H1 (cell line): ENCODE data around the gene ECI1. TPM values are rescaled to one million over a fixed set of nuclear protein-coding genes. Genes with fewer than 3 reads are reported as not detected.

ENCODE experiments used
- CTCF ChIA-PET: fragments of 300-600 bp; sonication (Branson Sonifier 250); formaldehyde crosslinking; loops from one replicate; lab custom pipeline; 2021; ENCODE audit not compliant: partially characterized antibody; lab: Charles Lee
- POLR2A ChIA-PET: fragments of 300-600 bp; sonication (Branson Sonifier 250); formaldehyde crosslinking; loops from one replicate; lab custom pipeline; 2021; ENCODE audit warnings: inconsistent platforms; ENCODE audit not compliant: partially characterized antibody; lab: Charles Lee
- DNase-seq, 2 experiments: peaks; one replicate each; pipeline versions ENCODE4 v3.0.0 to v3.0.0-alpha.2; 2010 to 2022; ENCODE audit warnings: low spot score in 2 of 2, low read depth in 1 of 2, mixed read lengths in 1 of 2
- FAIRE-seq: peaks from 2 replicates; lab custom pipeline; 2011; peaks lifted over from hg19 to GRCh38; lab: Jason Lieb, UNC
- H2AFZ ChIP-seq: 2 replicates; pipeline ENCODE4 v1.8.1; 2012; ENCODE audit warnings: low read length, inconsistent platforms
- H2AK5ac ChIP-seq: 2 replicates; pipeline ENCODE4 v1.6.1; 2013; ENCODE audit warnings: low read depth, low read length
- H2BK120ac ChIP-seq: replicated peaks from 2 replicates; pipeline ENCODE3; 2013; ENCODE audit warnings: low read depth, low read length, inconsistent platforms
- H2BK12ac ChIP-seq: 2 replicates; pipeline ENCODE4 v1.6.1; 2013; ENCODE audit warnings: low read depth, low read length
- H2BK15ac ChIP-seq: 2 replicates; pipeline ENCODE4 v1.6.1; 2013; ENCODE audit warnings: low read length
- H2BK20ac ChIP-seq: 2 replicates; pipeline ENCODE4 v1.6.1; 2013; ENCODE audit warnings: low read length
- H2BK5ac ChIP-seq: 2 replicates; pipeline ENCODE4 v1.6.1; 2013; ENCODE audit warnings: low read depth, low read length
- H3K14ac ChIP-seq: 2 replicates; pipeline ENCODE4 v1.6.1; 2013; ENCODE audit warnings: inconsistent platforms; ENCODE audit not compliant: insufficient read length
- H3K18ac ChIP-seq: 2 replicates; pipeline ENCODE4 v1.6.1; 2013; ENCODE audit warnings: low read length; ENCODE audit errors: extremely low read depth
- H3K23ac ChIP-seq: 2 replicates; pipeline ENCODE4 v1.6.1; 2013; ENCODE audit warnings: inconsistent platforms; ENCODE audit not compliant: insufficient read length
- H3K23me2 ChIP-seq: 2 replicates; pipeline ENCODE4 v1.6.1; 2013; ENCODE audit warnings: low read depth, low read length
- H3K27ac ChIP-seq: 2 replicates; pipeline ENCODE4 v1.6.1; 2011; ENCODE audit warnings: low read depth, low read length, inconsistent platforms
- H3K27me3 ChIP-seq, 4 experiments: replicated peaks in 1 of 4; 1 replicate in 1 of 4; 2 replicates in 3 of 4; pipeline versions ENCODE4 v1.6.1 to v1.8.1; 2011 to 2013; ENCODE audit warnings: low read length in 3 of 4, mild to moderate bottlenecking in 3 of 4, inconsistent platforms in 2 of 4, mixed read lengths in 2 of 4, moderate library complexity in 1 of 4; ENCODE audit not compliant: control insufficient read depth in 3 of 4, insufficient read depth in 3 of 4; ENCODE audit errors: extremely low read depth in 1 of 4
- H3K36me3 ChIP-seq, 4 experiments: 2 replicates each; pipeline versions ENCODE4 v1.6.1 to v1.8.1; 2011 to 2013; ENCODE audit warnings: mild to moderate bottlenecking in 4 of 4, low read length in 3 of 4, moderate library complexity in 2 of 4, control low read depth in 1 of 4, inconsistent platforms in 1 of 4; ENCODE audit not compliant: insufficient read depth in 4 of 4, control insufficient read depth in 2 of 4
- H3K4ac ChIP-seq: replicated peaks from 2 replicates; pipeline ENCODE3; 2013; ENCODE audit warnings: low read length, low read depth, mixed read lengths, inconsistent platforms; ENCODE audit not compliant: insufficient read length
- H3K4me1 ChIP-seq, 4 experiments: replicated peaks in 1 of 4; 1 replicate in 1 of 4; 2 replicates in 3 of 4; pipeline versions ENCODE4 v1.6.1 to v1.8.1; 2011 to 2013; ENCODE audit warnings: low read length in 3 of 4, inconsistent platforms in 2 of 4, mixed read lengths in 1 of 4; ENCODE audit not compliant: insufficient read depth in 4 of 4, control insufficient read depth in 3 of 4
- H3K4me2 ChIP-seq, 2 experiments: 2 replicates each; pipeline versions ENCODE4 v1.6.1 to v1.8.1; 2011 to 2013; ENCODE audit warnings: low read depth in 2 of 2, low read length in 2 of 2, control low read depth in 1 of 2, inconsistent platforms in 1 of 2, mild to moderate bottlenecking in 1 of 2; ENCODE audit not compliant: insufficient read depth in 1 of 2
- H3K4me3 ChIP-seq, 4 experiments: fragments of 200-600, 300-600 bp in 1 of 4; sonication (generic), shearing (Covaris generic), sonication (Bioruptor Twin) in 1 of 4; 2 replicates each; pipeline versions ENCODE4 v1.5.1 to v1.8.1; 2011 to 2016; ENCODE audit warnings: low read length in 4 of 4, low read depth in 3 of 4, control low read depth in 2 of 4, inconsistent platforms in 2 of 4, mild to moderate bottlenecking in 2 of 4, mixed read lengths in 1 of 4, moderate library complexity in 1 of 4; ENCODE audit not compliant: insufficient read depth in 2 of 4; ENCODE audit errors: extremely low read depth in 1 of 4
- H3K56ac ChIP-seq: replicated peaks from 2 replicates; pipeline ENCODE3; 2013; ENCODE audit warnings: low read depth, mild to moderate bottlenecking, mixed read lengths, low read length, inconsistent platforms; ENCODE audit not compliant: insufficient read length
- H3K79me1 ChIP-seq: 2 replicates; pipeline ENCODE4 v1.6.1; 2013; ENCODE audit warnings: low read depth, low read length, control low read depth
- H3K79me2 ChIP-seq, 2 experiments: 2 replicates each; pipeline versions ENCODE4 v1.6.1 to v1.8.1; 2012 to 2013; ENCODE audit warnings: low read length in 2 of 2, mild to moderate bottlenecking in 2 of 2, inconsistent platforms in 1 of 2; ENCODE audit not compliant: insufficient read depth in 2 of 2, control insufficient read depth in 1 of 2
- H3K9ac ChIP-seq, 4 experiments: replicated peaks in 1 of 4; 1 replicate in 1 of 4; 2 replicates in 3 of 4; pipeline versions ENCODE4 v1.6.1 to v1.8.1; 2011 to 2013; ENCODE audit warnings: low read depth in 3 of 4, low read length in 3 of 4, control low read depth in 2 of 4, mild to moderate bottlenecking in 2 of 4, moderate library complexity in 2 of 4, inconsistent platforms in 1 of 4; ENCODE audit errors: extremely low read depth in 1 of 4
- H3K9me3 ChIP-seq, 2 experiments: 2 replicates each; pipeline versions ENCODE4 v1.6.1 to v1.8.1; 2012 to 2013; ENCODE audit warnings: mild to moderate bottlenecking in 2 of 2, moderate library complexity in 2 of 2, control low read depth in 1 of 2, inconsistent platforms in 1 of 2, low read depth in 1 of 2, low read length in 1 of 2, mixed read lengths in 1 of 2; ENCODE audit not compliant: insufficient read depth in 2 of 2
- H4K20me1 ChIP-seq, 2 experiments: replicated peaks in 1 of 2; 2 replicates each; pipeline versions ENCODE3 to v1.8.1; 2011 to 2013; ENCODE audit warnings: inconsistent platforms in 2 of 2, low read length in 2 of 2, mild to moderate bottlenecking in 1 of 2; ENCODE audit not compliant: insufficient read depth in 2 of 2, control insufficient read depth in 1 of 2
- H4K5ac ChIP-seq: 2 replicates; pipeline ENCODE4 v1.6.1; 2013; ENCODE audit warnings: low read length, low read depth, mixed read lengths, inconsistent platforms; ENCODE audit not compliant: insufficient read length
- H4K8ac ChIP-seq: 2 replicates; pipeline ENCODE4 v1.8.0; 2013; ENCODE audit warnings: mild to moderate bottlenecking, moderate library complexity, low read length, inconsistent platforms; ENCODE audit not compliant: insufficient read depth; ENCODE audit errors: extremely low read depth
- H4K91ac ChIP-seq: replicated peaks from 2 replicates; pipeline ENCODE3; 2013; ENCODE audit warnings: low read length, mixed read lengths, inconsistent platforms; ENCODE audit not compliant: insufficient read length
- KDM1A ChIP-seq: fragments of 200-600, 300-600 bp; sonication (generic); IDR thresholded peaks from 2 replicates; pipeline ENCODE4 v1.7.1; 2016; ENCODE audit warnings: mild to moderate bottlenecking, low read length, borderline replicate concordance
- NANOG ChIP-seq: IDR thresholded peaks from 2 replicates; pipeline ENCODE4 v1.6.1; 2011; ENCODE audit warnings: low read length, low read depth, mild to moderate bottlenecking, inconsistent platforms; ENCODE audit not compliant: insufficient read depth, poor library complexity, severe bottlenecking
- POLR2A ChIP-seq, 2 experiments: IDR thresholded peaks; 1 replicate in 1 of 2; 2 replicates in 1 of 2; pipeline ENCODE4 v1.6.1; 2011; ENCODE audit warnings: low read depth in 2 of 2, low read length in 2 of 2, mild to moderate bottlenecking in 2 of 2; ENCODE audit errors: control extremely low read depth in 1 of 2
- SP4 ChIP-seq: IDR thresholded peaks from 2 replicates; pipeline ENCODE4 v1.6.1; 2012; ENCODE audit warnings: low read length, inconsistent platforms
- SRF ChIP-seq: IDR thresholded peaks from 2 replicates; pipeline ENCODE4 v1.6.1; 2011; ENCODE audit warnings: mild to moderate bottlenecking, low read depth, low read length, moderate library complexity
- TBP ChIP-seq: IDR thresholded peaks from 2 replicates; pipeline ENCODE4 v1.6.1; 2011; ENCODE audit warnings: low read depth, low read length, improper control_type of control experiment
- WGBS, 2 experiments: shearing (Covaris generic) in 1 of 2; methylation state at CpG; one replicate each; pipeline versions ENCODE4 v1.1.6 to v1.1.7; 2013 to 2015; ENCODE audit warnings: low lambda C conversion rate in 2 of 2, mixed read lengths in 2 of 2, inconsistent platforms in 1 of 2, low coverage in 1 of 2, missing lambda C conversion rate in 1 of 2; ENCODE audit not compliant: insufficient replicate concordance in 2 of 2, insufficient coverage in 1 of 2, insufficient read length in 1 of 2; ENCODE audit errors: extremely low coverage in 1 of 2, missing lambda C conversion rate in 1 of 2; 5-methylcytosine and 5-hydroxymethylcytosine counted together
- polyA plus RNA-seq, 7 experiments: library from polyadenylated mRNA; depleted of rRNA in 3 of 7; stranded (reverse) in 5 of 7; unstranded in 2 of 7; fragments of >200 nt in 5 of 7; fragments of 200-250 nt in 2 of 7; gene quantifications; 1 replicate in 5 of 7; 2 replicates in 1 of 7; 4 replicates in 1 of 7; pipeline versions ENCODE4 v1.2.1 to v1.2.3, GENCODE V29; 2011 to 2013; ENCODE audit warnings: missing spikeins in 2 of 7, mixed read lengths in 2 of 7
- total RNA-seq: library from RNA; stranded (reverse); fragmentation: NEBNext Ultra II Directional; extraction: Animal tissue kit (Norgen Biotek cat#: 25700); gene quantifications from 2 replicates; pipeline ENCODE4 v1.2.1, GENCODE V29; 2021

ECI1 gene
- total and polyA plus RNA-seq, 2 of the 8 experiments (the other 6 are each of a cell fraction or from before 2014, with no cell fraction given), result 79.5 to 151 TPM

DNA sequence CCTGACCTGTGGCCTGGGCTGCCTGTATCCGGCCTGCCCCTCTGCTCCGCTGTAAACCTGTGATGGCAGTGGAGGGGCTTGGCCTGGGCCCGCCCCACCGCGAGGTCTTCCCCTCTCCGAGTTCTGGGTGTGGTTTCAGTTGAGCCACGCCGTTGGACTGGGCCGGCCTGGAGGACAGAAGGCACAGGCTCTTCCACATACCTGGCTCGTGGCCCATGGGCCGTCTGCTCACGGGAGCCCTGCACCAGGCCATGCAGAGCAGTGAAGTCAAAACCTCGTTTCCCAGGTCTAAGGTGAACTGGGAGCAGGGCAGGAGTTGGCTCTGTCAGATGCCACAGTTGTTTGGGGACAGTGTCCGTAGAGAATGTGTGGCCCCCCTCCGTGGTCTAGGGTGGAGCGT, 22.1 kb upstream of the ECI1 start:
- peaks cover 4% of the 10 kb centered on the region; the same call in 1 of the 2 replicates for H3K23me2 ChIP-seq
- H2AFZ ChIP-seq, result no peak overlapping the region
- H3K27me3 ChIP-seq, result no peaks in the 10 kb centered on the region
- H3K4me2 ChIP-seq, result no peak overlapping the region
- TF ChIP-seq KDM1A (no peak), NANOG (no peak), SP4 (no peak), POLR2A (IDR thresholded peaks at IDR 0.05; ENCODE audit: control extremely low read depth in 1 of 2, low read depth in 2 of 2, low read length in 2 of 2) (no peak), TBP (no peak), SRF (no peak)
- H3K4me3 ChIP-seq, result no peak overlapping the region
- no peak overlapping the region for H3K23ac ChIP-seq
- no peaks in the 10 kb centered on the region for H3K9me3 ChIP-seq
- no peak overlapping the region for H4K91ac ChIP-seq
- no peak overlapping the region for H2BK15ac ChIP-seq
- H3K14ac ChIP-seq, result no peak overlapping the region
- no peak overlapping the region for H2AK5ac ChIP-seq
- 93% methylated on average over 13 of the region's 16 CpGs; no CpG with 5 or more reads in 1 of the 2 experiments for WGBS, 2 experiments
- FAIRE-seq (no peak), DNase-seq (no peak)
- no peak overlapping the region for H2BK120ac ChIP-seq
- CTCF ChIA-PET, result interaction anchor here (0.6 kb wide), 1 partner anchor 271 kb away, joined by 3 read pairs; no protein-coding TSS in a partner anchor
- H2BK12ac ChIP-seq, result no peak overlapping the region
- H4K20me1 ChIP-seq, result peaks cover 3 to 18% of the 10 kb centered on the region in 2 experiments
- no peak overlapping the region for H2BK5ac ChIP-seq
- H3K27ac ChIP-seq, result no peak overlapping the region
- no peaks in the 10 kb centered on the region for H3K36me3 ChIP-seq
- peaks cover 0 to 2% (median under 1%) of the 10 kb centered on the region in 4 experiments; a peak in 2 of 7 replicates for H3K4me1 ChIP-seq
- H3K4ac ChIP-seq, result no peak overlapping the region
- no peak overlapping the region for H3K9ac ChIP-seq
- H4K5ac ChIP-seq, result no peak overlapping the region
- H3K79me1 ChIP-seq, result peaks cover 9% of the 10 kb centered on the region
- POLR2A ChIA-PET, result interaction anchor here (0.7 to 2.4 kb wide), 6 partner anchors 11 to 165 kb away, joined by 3 to 9 read pairs (median 3); partner anchors contain the start of gene E4F1
- H3K18ac ChIP-seq, result no peak overlapping the region
- peaks cover 0 to 7% of the 10 kb centered on the region in 2 experiments; a peak in 2 of 4 replicates for H3K79me2 ChIP-seq
- H2BK20ac ChIP-seq, result no peak overlapping the region
- no peak overlapping the region for H3K56ac ChIP-seq
- no peak overlapping the region for H4K8ac ChIP-seq
